GM12872 (cell line): Measurements from ENCODE around the gene DAPK1.

Source experiments
- TF ChIP-seq, protein P1 (sequence below): IDR thresholded peaks from 3 replicates; pipeline ENCODE4 v1.5.1; 2011; ENCODE audit warnings: low read depth, mild to moderate bottlenecking, low read length, moderate library complexity; ENCODE audit not compliant: insufficient read depth

Gene DAPK1

DNA sequence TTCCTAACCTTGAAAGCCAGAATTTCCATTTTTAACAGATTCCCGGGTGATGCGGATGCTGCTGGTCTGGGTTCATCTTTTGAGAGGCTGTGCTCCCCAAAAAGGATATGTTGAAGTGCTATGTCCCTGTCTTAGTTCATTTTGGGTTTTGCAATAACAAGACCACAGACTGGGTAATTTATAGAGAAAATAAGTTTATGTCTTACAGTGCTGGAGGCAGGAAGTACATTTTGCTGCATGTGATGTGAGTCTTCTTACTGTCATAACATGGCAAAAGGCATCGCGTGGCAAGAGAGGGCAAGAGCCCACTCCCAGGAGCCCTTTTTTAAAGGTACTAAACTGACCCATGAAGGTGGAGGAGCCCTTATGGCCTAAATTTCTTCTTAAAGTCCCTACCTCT is 114.1 kb downstream of the DAPK1 start:
- TF ChIP-seq, protein P1, sequence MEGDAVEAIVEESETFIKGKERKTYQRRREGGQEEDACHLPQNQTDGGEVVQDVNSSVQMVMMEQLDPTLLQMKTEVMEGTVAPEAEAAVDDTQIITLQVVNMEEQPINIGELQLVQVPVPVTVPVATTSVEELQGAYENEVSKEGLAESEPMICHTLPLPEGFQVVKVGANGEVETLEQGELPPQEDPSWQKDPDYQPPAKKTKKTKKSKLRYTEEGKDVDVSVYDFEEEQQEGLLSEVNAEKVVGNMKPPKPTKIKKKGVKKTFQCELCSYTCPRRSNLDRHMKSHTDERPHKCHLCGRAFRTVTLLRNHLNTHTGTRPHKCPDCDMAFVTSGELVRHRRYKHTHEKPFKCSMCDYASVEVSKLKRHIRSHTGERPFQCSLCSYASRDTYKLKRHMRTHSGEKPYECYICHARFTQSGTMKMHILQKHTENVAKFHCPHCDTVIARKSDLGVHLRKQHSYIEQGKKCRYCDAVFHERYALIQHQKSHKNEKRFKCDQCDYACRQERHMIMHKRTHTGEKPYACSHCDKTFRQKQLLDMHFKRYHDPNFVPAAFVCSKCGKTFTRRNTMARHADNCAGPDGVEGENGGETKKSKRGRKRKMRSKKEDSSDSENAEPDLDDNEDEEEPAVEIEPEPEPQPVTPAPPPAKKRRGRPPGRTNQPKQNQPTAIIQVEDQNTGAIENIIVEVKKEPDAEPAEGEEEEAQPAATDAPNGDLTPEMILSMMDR: no peak

DNA sequence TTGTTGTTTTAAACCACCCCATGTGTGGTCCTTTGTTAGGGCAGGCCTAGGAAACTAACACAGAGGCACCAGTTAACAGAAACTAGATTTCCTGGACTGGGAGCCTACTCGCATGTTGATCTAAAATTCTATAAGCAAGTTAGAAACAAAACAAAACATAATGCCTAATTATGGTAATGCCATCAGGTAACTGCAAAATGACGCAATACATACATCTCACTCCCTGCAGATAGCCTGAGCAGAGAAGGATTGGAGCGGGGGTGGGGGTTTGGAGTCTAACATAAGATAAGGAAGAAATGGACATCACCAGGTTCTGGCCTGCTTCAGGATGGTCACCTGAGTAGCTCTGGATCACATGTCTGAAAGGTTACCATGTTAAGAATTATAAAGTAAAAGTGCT is 114.9 kb downstream of the DAPK1 start:
- TF ChIP-seq, protein P1: no peak

DNA sequence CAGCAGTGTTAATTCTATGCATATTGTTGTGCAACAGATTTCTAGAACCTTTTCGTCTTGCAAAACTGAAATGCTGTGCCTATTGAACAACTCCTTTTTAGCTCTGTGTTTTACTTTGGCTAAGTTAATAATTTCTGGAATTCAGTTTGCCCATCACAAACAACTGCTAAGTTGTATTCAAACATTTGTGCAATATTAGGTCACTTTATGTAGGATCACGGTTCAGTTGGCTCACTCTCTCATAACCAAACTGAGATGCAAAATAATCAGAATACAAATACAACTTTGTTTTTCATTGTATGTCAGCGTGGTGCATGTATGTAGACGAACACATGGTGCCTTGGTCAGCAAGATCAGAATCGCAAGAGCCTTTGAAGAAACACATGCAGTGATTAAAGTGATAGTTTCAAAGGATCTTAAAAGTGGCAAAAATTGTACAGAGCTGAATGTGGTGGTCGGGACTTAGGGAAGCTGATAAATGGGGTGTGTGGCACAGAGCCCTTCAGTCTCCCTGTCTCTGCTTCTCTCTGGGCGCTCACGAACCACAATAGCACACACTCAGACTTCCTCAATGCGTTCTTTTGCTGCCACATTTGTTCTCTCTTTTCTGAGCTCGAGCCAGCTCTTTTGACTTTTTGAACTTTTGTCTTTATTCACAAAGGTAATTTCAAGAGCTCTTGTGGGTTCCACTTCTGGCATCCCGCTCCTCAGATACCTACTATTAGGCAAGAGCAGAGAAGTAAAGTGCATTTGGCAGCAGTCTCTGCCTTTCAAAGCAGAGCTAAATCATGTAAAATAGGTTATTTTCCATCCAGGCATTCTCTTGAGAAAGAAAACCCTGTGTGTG is 115.8 kb downstream of the DAPK1 start:
- TF ChIP-seq, protein P1: no peak

DNA sequence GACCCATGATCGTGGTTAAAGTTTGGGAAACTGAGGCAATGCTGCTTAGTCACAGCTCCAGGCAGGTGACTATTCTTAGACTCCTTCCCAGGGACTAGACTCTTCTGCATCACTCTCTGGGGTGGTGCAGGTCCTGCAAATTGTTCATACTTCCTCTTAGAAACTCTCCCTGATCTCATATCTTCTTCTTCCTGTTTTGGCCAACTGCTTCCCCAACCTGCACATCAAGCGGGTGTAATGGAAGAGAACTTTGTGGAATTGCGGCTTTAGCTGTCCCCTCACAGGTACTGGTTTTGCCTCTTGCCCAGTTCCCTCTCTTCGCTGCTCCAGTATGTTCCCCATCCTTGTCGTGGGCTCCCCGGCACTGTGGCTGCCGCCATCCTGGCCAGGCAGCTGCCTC is 116.7 kb downstream of the DAPK1 start:
- TF ChIP-seq, protein P1: no peak

DNA sequence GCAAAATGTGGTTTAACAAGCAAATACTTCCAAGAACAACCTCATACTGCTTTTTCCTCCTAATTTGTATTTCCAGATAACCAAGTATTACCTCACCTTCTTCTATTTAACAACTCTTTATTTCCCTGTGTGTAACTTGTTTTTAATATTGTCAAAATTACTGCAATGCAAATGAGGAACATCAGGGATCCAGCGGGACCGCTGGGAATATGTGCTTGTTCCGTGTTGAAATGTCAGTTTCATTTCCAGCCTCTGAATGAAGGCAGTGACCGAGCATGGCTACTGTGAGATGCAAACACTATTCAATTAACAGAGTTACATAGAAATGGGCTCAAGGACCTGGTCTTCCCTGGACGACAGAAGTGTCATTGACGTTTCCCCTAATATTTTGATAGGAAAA is 117.5 kb downstream of the DAPK1 start:
- TF ChIP-seq, protein P1: no peak

DNA sequence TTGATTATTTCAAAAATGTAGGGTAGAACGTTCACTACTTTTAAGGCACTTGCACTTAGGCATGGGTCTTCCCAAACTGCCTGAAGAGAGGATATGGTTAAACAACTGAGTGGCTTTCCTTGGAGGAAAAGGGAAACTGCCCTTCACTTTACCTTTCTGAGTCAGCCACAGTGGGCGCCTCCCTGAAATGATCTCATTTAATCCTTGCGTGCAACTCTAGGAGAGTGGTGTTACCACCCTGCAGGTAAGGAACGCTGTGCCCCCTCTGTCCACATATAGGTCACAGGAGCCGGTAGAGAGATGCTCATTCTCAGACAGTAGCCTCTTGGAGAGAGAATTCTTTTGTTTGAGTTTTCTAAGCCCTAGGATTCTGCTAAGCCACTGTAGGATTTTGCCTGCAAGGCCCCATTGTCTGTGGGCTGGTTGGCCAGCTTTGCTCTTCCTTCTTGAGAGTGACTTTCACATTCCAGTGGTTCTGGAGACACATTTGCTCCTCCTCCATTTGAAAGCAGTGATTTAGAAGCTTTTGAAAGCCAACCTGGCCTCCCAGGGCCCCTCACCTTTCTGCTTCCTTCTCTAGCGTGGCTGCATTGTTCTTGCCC is 118.0 kb downstream of the DAPK1 start:
- TF ChIP-seq, protein P1: no peak

DNA sequence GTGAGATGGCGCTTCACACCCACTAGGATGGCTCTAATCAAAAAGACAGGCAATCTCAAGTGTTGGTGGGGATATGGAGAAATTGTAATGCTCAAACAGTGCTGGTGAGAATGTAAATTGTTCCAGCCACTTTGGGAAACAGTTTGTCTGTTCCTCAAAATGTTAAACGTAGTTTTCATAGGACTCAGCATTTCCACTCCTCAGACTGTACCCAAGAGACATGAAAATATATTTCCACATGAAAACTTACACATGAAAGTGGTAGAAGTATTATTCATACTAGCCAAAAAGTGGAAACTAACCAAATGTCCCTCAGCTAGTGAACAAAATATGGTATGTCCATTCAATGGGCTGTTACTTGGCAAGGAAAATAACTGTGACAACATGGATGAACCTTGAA is 120.6 kb downstream of the DAPK1 start:
- TF ChIP-seq, protein P1: no peak
